Testis (tissue), 3 donors: ENCODE measurements around the gene TEP1. TPM values are rescaled to one million over a fixed set of nuclear protein-coding genes. Genes with fewer than 3 reads are reported as not detected.
A peak's percentile ranks its signal among the peaks of the same experiment; 100 is the strongest.

Experiments
- DNase-seq: peaks from one replicate; pipeline ENCODE4 v3.0.0-alpha.2; 2019
- H3K27ac ChIP-seq, 2 donors: fragments of 200-600 bp; sonication (generic); one replicate each; pipeline ENCODE4 v1.5.1; 2019
- H3K27me3 ChIP-seq: fragments of 200-600 bp; sonication (generic); one replicate; pipeline ENCODE4 v1.5.1; 2019
- H3K36me3 ChIP-seq: fragments of 200-600 bp; sonication (generic); one replicate; pipeline ENCODE4 v1.5.1; 2017; ENCODE audit warnings: low read depth; ENCODE audit errors: missing control alignments
- H3K4me1 ChIP-seq: fragments of 200-600 bp; sonication (generic); one replicate; pipeline ENCODE4 v1.5.1; 2019
- H3K4me3 ChIP-seq, 2 donors: fragments of 200-600 bp; sonication (generic); one replicate each; pipeline ENCODE4 v1.5.1; 2017 to 2019
- H3K9me3 ChIP-seq: fragments of 200-600 bp; sonication (generic); one replicate; pipeline ENCODE4 v1.5.1; 2017
- CTCF ChIP-seq, 3 experiments: fragments of 450-650 bp in 2 of 3; fragments of 200-600 bp in 1 of 3; sonication (generic) in 1 of 3; IDR thresholded peaks; one replicate each; pipeline ENCODE4 v1.5.1; 2016 to 2019; ENCODE audit warnings: antibody characterized with exemption in 3 of 3, mild to moderate bottlenecking in 2 of 3, moderate library complexity in 1 of 3
- POLR2A ChIP-seq: fragments of 450-650 bp; IDR thresholded peaks from one replicate; pipeline ENCODE4 v1.6.1; 2017; ENCODE audit warnings: antibody characterized with exemption, mild to moderate bottlenecking, moderate library complexity
- WGBS, 2 donors: methylation state at CpG; one replicate each; pipeline ENCODE4 v1.1.5; 2018; 5-methylcytosine and 5-hydroxymethylcytosine counted together
- intact Hi-C: fragments of 100-400 bp; cut with DNase I; formaldehyde crosslinking; loops from one replicate; pipeline ENCODE4 v1.15.1; 2023; ENCODE audit warnings: low total_unique reads
- polyA plus RNA-seq: library from polyadenylated mRNA; stranded (reverse); fragments of 350-450 nt; fragmentation: Illumina TruSeq; extraction: RNeasy Lipid Tissue Mini Kit (QIAGEN cat#74804); gene quantifications from one replicate; pipeline ENCODE4 v1.2.3, GENCODE V29; 2014; ENCODE audit warnings: low read depth, low replicate concordance; ENCODE audit not compliant: insufficient read depth
- small RNA-seq, 2 donors: library from RNA; depleted of rRNA; stranded (forward); fragments of <200 nt; gene quantifications; one replicate each; pipeline ENCODE3, GENCODE V24; 2016
- total RNA-seq, 2 donors: library from RNA; depleted of rRNA; stranded (reverse); fragments of >200 nt; gene quantifications; one replicate each; pipeline ENCODE4 v1.2.3, GENCODE V29; 2016

The TEP1 gene
- total and polyA plus RNA-seq, 3 donors from 2014 or later = 11.6 to 19.1 (median 16.5) TPM

- intact Hi-C loops = loop anchor here (10.0 kb wide), 1 partner anchor 276 kb away; no protein-coding TSS in a partner anchor
- WGBS, 2 donors = 46 to 61% methylated on average over 2 of the region's 2 CpGs
- Histone ChIP-seq H3K9me3 (no peaks in the 10 kb centered on the region), H3K4me1 (no peaks in the 10 kb centered on the region), H3K27ac (no peak overlapping the region), H3K27me3 (no peaks in the 10 kb centered on the region), H3K4me3 (no peak overlapping the region), H3K36me3 (no peaks in the 10 kb centered on the region)
- DNase-seq = no peak
- TF ChIP-seq POLR2A (no peak), CTCF (IDR thresholded peaks at IDR 0.05) (no peak)
These were observed 84.6 kb downstream of the TEP1 start for GRCh38 chr14:20328705-20329104.

GRCh38 chr14:20327005-20327869 is 86.1 kb downstream of the TEP1 start:
- peak; percentile 67 to 81 (median 72) for TF ChIP-seq CTCF (IDR thresholded peaks at IDR 0.05)
- no peak for TF ChIP-seq POLR2A
- Histone ChIP-seq H3K9me3 (no peaks in the 10 kb centered on the region), H3K27ac (peak overlapping the region in 1 of 2 donors; percentile 48), H3K4me1 (no peaks in the 10 kb centered on the region), H3K36me3 (no peaks in the 10 kb centered on the region), H3K4me3 (no peak overlapping the region), H3K27me3 (no peaks in the 10 kb centered on the region)
- intact Hi-C loops = loop anchor here (10.0 kb wide), 1 partner anchor 278 kb away; no protein-coding TSS in a partner anchor
- DNase-seq = no peak
- WGBS, 2 donors = 44 to 47% methylated on average over 8 of the region's 8 CpGs

GRCh38 chr14:20317720-20318119 is 95.6 kb downstream of the TEP1 start:
- Histone ChIP-seq H3K27ac (peak overlapping the region in 1 of 2 donors; percentile 57), H3K4me3 (peak overlapping the region; percentile 42 to 44), H3K36me3 (no peaks in the 10 kb centered on the region), H3K4me1 (no peaks in the 10 kb centered on the region), H3K27me3 (no peaks in the 10 kb centered on the region), H3K9me3 (no peaks in the 10 kb centered on the region)
- 76 to 78% methylated on average over 16 of the region's 16 CpGs for WGBS, 2 donors
- TF ChIP-seq POLR2A (no peak), CTCF (IDR thresholded peaks at IDR 0.05) (no peak)
- intact Hi-C loops = no loop called here
- peak; percentile 76 for DNase-seq

Small RNA genes within 50 kb of the gene (small RNA-seq; reads per million reads assigned to genes)
- gene RNA5SP382 (0.64 to 1.0 reads per million in 2 donors), gene SNORA79B (0 to 0.09 reads per million in 2 donors), gene SNORD126 (363 to 555 reads per million in 2 donors)

Other genes starting within 250 kb of the TEP1 start
- gene OR11G2, start 222.6 kb downstream of the TEP1 start, total RNA-seq = not detected
- gene OR11G2, start 222.6 kb downstream of the TEP1 start, polyA plus RNA-seq = not detected
- not detected for gene OR11H6, start 189.8 kb downstream of the TEP1 start, total RNA-seq
- gene OR11H6, start 189.8 kb downstream of the TEP1 start, polyA plus RNA-seq = not detected
- gene OR11H7, start 184.5 kb downstream of the TEP1 start, total RNA-seq = not detected
- gene OR11H7, start 184.5 kb downstream of the TEP1 start, polyA plus RNA-seq = not detected
- gene OR11H4, start 174.2 kb downstream of the TEP1 start, total RNA-seq = under 1 TPM in 1 of 2 donors, not detected in 1; 0.19 TPM
- not detected for gene OR11H4, start 174.2 kb downstream of the TEP1 start, polyA plus RNA-seq
- 10 to 100 TPM; 20.4 to 23.6 TPM for gene TTC5, start 107.5 kb downstream of the TEP1 start, total RNA-seq
- gene TTC5, start 107.5 kb downstream of the TEP1 start, polyA plus RNA-seq = 36.6 TPM
- 10 to 100 TPM; 38.7 to 46.7 TPM for gene CCNB1IP1, start 80.2 kb downstream of the TEP1 start, total RNA-seq
- 46.0 TPM for gene CCNB1IP1, start 80.2 kb downstream of the TEP1 start, polyA plus RNA-seq
- 10 to 100 TPM; 38.1 to 50.7 TPM for gene PARP2, start 69.9 kb downstream of the TEP1 start, total RNA-seq
- gene PARP2, start 69.9 kb downstream of the TEP1 start, polyA plus RNA-seq = 40.0 TPM
- gene KLHL33, start 22.7 kb upstream of the TEP1 start, total RNA-seq = 1 to 10 TPM; 1.2 to 1.6 TPM
- 0.67 TPM for gene KLHL33, start 22.7 kb upstream of the TEP1 start, polyA plus RNA-seq
- 10 to 100 TPM; 47.2 to 58.8 TPM for gene OSGEP, start 41.3 kb upstream of the TEP1 start, total RNA-seq
- gene OSGEP, start 41.3 kb upstream of the TEP1 start, polyA plus RNA-seq = 19.9 TPM
- gene APEX1, start 41.7 kb upstream of the TEP1 start, total RNA-seq = 10 to 100 TPM; 56.7 to 76.2 TPM
- 67.8 TPM for gene APEX1, start 41.7 kb upstream of the TEP1 start, polyA plus RNA-seq
- 10 to 100 TPM; 33.4 to 38.8 TPM for gene PIP4P1, start 47.9 kb upstream of the TEP1 start, total RNA-seq
- gene PIP4P1, start 47.9 kb upstream of the TEP1 start, polyA plus RNA-seq = 50.8 TPM
- 10 to 100 TPM; 13.6 to 21.8 TPM for gene PNP, start 55.9 kb upstream of the TEP1 start, total RNA-seq
- gene PNP, start 55.9 kb upstream of the TEP1 start, polyA plus RNA-seq = 18.9 TPM
- not detected for gene RNASE10, start 92.0 kb upstream of the TEP1 start, total RNA-seq
- 1.2 TPM for gene RNASE10, start 92.0 kb upstream of the TEP1 start, polyA plus RNA-seq
- not detected for gene RNASE9, start 147.5 kb upstream of the TEP1 start, total RNA-seq
- not detected for gene RNASE9, start 147.5 kb upstream of the TEP1 start, polyA plus RNA-seq
- gene RNASE11, start 174.5 kb upstream of the TEP1 start, total RNA-seq = 10 to 100 TPM; 31.7 to 52.0 TPM
- 81.0 TPM for gene RNASE11, start 174.5 kb upstream of the TEP1 start, polyA plus RNA-seq
- gene RNASE12, start 177.9 kb upstream of the TEP1 start, total RNA-seq = not detected
- gene RNASE12, start 177.9 kb upstream of the TEP1 start, polyA plus RNA-seq = 1.3 TPM
- gene OR6S1, start 228.2 kb upstream of the TEP1 start, total RNA-seq = under 1 TPM in 1 of 2 donors, not detected in 1; 0.68 TPM
- not detected for gene OR6S1, start 228.2 kb upstream of the TEP1 start, polyA plus RNA-seq